Mucosa of rectum (tissue), 2 donors: ENCODE data around the gene CAMK2A.

Experiments used
- H3K27ac ChIP-seq, 2 donors: one replicate each; pipeline ENCODE4 v1.7.0; 2013; ENCODE audit warnings: inconsistent platforms in 2 of 2, low read depth in 2 of 2, low read length in 2 of 2
- H3K27me3 ChIP-seq, 2 donors: one replicate each; pipeline ENCODE4 v1.7.0; 2013; ENCODE audit warnings: low read length in 2 of 2; ENCODE audit not compliant: control insufficient read depth in 2 of 2, insufficient read depth in 2 of 2
- H3K36me3 ChIP-seq, 2 donors: one replicate each; pipeline ENCODE4 v1.7.0; 2013; ENCODE audit warnings: low read length in 2 of 2; ENCODE audit not compliant: control insufficient read depth in 2 of 2, insufficient read depth in 2 of 2
- H3K4me1 ChIP-seq, 2 donors: one replicate each; pipeline ENCODE4 v1.7.0; 2013; ENCODE audit warnings: low read length in 2 of 2, mild to moderate bottlenecking in 1 of 2; ENCODE audit not compliant: control insufficient read depth in 2 of 2, insufficient read depth in 2 of 2
- H3K4me3 ChIP-seq, 2 donors: one replicate each; pipeline ENCODE4 v1.7.0; 2013; ENCODE audit warnings: low read length in 2 of 2
- H3K9ac ChIP-seq, 2 donors: one replicate each; pipeline ENCODE4 v1.7.0; 2013; ENCODE audit warnings: low read length in 2 of 2, low read depth in 1 of 2, mild to moderate bottlenecking in 1 of 2
- H3K9me3 ChIP-seq, 2 donors: one replicate each; pipeline ENCODE4 v1.7.0; 2013; ENCODE audit warnings: low read length in 2 of 2; ENCODE audit not compliant: control insufficient read depth in 2 of 2
- donor health status: healthy.
- donor health status: Normal muscosa, but diverticular disease.

The CAMK2A gene

DNA sequence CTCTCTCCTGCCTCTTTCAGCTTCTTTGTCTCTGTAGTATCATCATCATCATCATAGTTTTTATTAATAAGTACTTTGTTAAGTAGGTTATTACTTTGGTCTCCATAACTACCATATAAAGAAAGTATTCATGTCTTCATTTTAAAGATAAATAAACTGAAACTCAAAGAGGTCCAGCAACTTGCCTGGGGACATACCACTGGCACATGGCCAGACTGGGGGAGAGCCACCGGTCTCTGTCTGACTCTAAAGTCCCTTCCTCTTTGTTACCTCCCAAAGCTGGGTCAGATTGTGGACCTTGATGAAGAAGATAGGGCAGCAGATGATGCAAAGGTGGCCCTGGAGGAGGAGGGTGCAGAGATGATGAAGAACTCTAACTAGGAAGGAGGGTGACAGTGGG lies 114.5 kb downstream of the CAMK2A start:
- peaks cover 66 to 85% of the 10 kb centered on the region in 2 donors for H3K4me1 ChIP-seq
- no peak overlapping the region for H3K9ac ChIP-seq
- H3K9me3 ChIP-seq = no peaks in the 10 kb centered on the region
- peaks cover 21 to 37% of the 10 kb centered on the region in 2 donors for H3K36me3 ChIP-seq
- H3K27me3 ChIP-seq = no peaks in the 10 kb centered on the region
- H3K27ac ChIP-seq = peak overlapping the region; percentile 43 to 95
- H3K4me3 ChIP-seq = no peak overlapping the region

GRCh38 chr5:150174285-150174684 lies 115.3 kb downstream of the CAMK2A start:
- H3K9ac ChIP-seq = peak overlapping the region in 1 of 2 donors; percentile 18
- H3K36me3 ChIP-seq = peaks cover 27 to 45% of the 10 kb centered on the region in 2 donors
- H3K4me1 ChIP-seq = peaks cover 66 to 84% of the 10 kb centered on the region in 2 donors
- no peaks in the 10 kb centered on the region for H3K9me3 ChIP-seq
- H3K27ac ChIP-seq = peak overlapping the region; percentile 52 to 69
- no peak overlapping the region for H3K4me3 ChIP-seq
- H3K27me3 ChIP-seq = no peaks in the 10 kb centered on the region

DNA sequence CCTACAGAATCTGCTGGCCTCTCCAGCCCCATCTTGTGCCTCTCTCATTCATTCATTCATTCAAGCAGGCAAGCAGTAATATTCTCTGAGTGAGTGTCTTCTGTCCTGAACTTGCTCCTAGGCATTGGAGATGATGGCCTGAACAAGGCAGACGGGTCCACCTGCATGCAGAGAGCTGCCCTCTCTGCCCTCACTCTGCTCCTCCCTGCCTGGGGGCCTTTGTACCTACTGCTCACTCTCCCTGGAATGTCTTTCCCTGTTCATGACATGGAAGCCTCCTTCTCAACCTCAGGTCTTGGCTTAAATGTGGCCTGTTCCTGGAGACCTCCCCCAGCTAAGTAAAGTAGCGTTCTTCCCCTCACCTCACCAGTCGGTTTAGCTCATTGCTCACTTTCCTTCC lies 116.4 kb downstream of the CAMK2A start:
- no peaks in the 10 kb centered on the region for H3K9me3 ChIP-seq
- peaks cover 28 to 40% of the 10 kb centered on the region in 2 donors for H3K36me3 ChIP-seq
- H3K27me3 ChIP-seq = no peaks in the 10 kb centered on the region
- peaks cover 62 to 79% of the 10 kb centered on the region in 2 donors for H3K4me1 ChIP-seq
- H3K4me3 ChIP-seq = peak overlapping the region in 1 of 2 donors; percentile 13
- H3K9ac ChIP-seq = no peak overlapping the region
- peak overlapping the region; percentile 18 to 69 for H3K27ac ChIP-seq

- Histone ChIP-seq H3K36me3 (peaks cover 28 to 40% of the 10 kb centered on the region in 2 donors), H3K9me3 (no peaks in the 10 kb centered on the region), H3K9ac (peak overlapping the region in 1 of 2 donors; percentile 50), H3K27me3 (peaks cover 0 to under 1% of the 10 kb centered on the region in 2 donors), H3K4me3 (peak overlapping the region in 1 of 2 donors; percentile 13), H3K4me1 (peaks cover 57 to 73% of the 10 kb centered on the region in 2 donors), H3K27ac (peak overlapping the region in 1 of 2 donors; percentile 69)
Observed at GRCh38 chr5:150172556-150172955, 117.0 kb downstream of the CAMK2A start.

GRCh38 chr5:150172145-150172544 lies 117.4 kb downstream of the CAMK2A start:
- peak overlapping the region in 1 of 2 donors; percentile 50 for H3K9ac ChIP-seq
- H3K4me3 ChIP-seq = no peak overlapping the region
- H3K4me1 ChIP-seq = peaks cover 53 to 70% of the 10 kb centered on the region in 2 donors
- peaks cover 28 to 39% of the 10 kb centered on the region in 2 donors for H3K36me3 ChIP-seq
- H3K27me3 ChIP-seq = peaks cover 0 to 2% of the 10 kb centered on the region in 2 donors
- H3K27ac ChIP-seq = peak overlapping the region in 1 of 2 donors; percentile 69
- no peaks in the 10 kb centered on the region for H3K9me3 ChIP-seq
